Peyer's patch (tissue), 4 donors: Measurements from ENCODE around the gene DDX46.
"Not testable (repeated sequence)": the region's sequence is repeated elsewhere in the genome, so short reads cannot be mapped to it uniquely, and the experiment has no call there.

Source experiments
- CTCF ChIP-seq, 6 experiments: fragments of 450-650 bp in 4 of 6; fragments of 200-600 bp in 2 of 6; sonication (generic) in 1 of 6; IDR thresholded peaks; one replicate each; pipeline ENCODE4 v1.5.1; 2017 to 2019; ENCODE audit warnings: antibody characterized with exemption in 6 of 6, mild to moderate bottlenecking in 3 of 6, moderate library complexity in 1 of 6
- POLR2A ChIP-seq, 2 donors: fragments of 450-650 bp; IDR thresholded peaks; one replicate each; pipeline ENCODE4 v1.5.1; 2017; ENCODE audit warnings: antibody characterized with exemption in 2 of 2, mild to moderate bottlenecking in 2 of 2, moderate library complexity in 2 of 2

GRCh38 chr5:134856465-134856864, 97.9 kb downstream of the DDX46 start:
- not testable (repeated sequence) for TF ChIP-seq CTCF, POLR2A (IDR thresholded peaks at IDR 0.05)
